Breast epithelium (tissue), 4 donors: ENCODE data around the gene MUSTN1. TPM values are rescaled to one million over a fixed set of nuclear protein-coding genes. Genes with fewer than 3 reads are reported as not detected.

ENCODE experiments used
- DNase-seq, 2 donors: peaks; one replicate each; pipeline ENCODE4 v3.0.0-alpha.2; 2019; ENCODE audit warnings: low spot score in 2 of 2
- H3K27ac ChIP-seq, 2 donors: fragments of 200-600 bp; sonication (generic) in 1 of 2; one replicate each; pipeline ENCODE4 v1.5.1; 2016 to 2019; ENCODE audit warnings: mild to moderate bottlenecking in 1 of 2
- H3K27me3 ChIP-seq, 2 donors: fragments of 200-600 bp; sonication (generic) in 1 of 2; one replicate each; pipeline versions ENCODE4 v1.5.1 to v1.6.0; 2017 to 2019; ENCODE audit warnings: control low read depth in 1 of 2, mild to moderate bottlenecking in 1 of 2
- H3K36me3 ChIP-seq: fragments of 200-600 bp; one replicate; pipeline ENCODE4 v1.5.1; 2019
- H3K4me1 ChIP-seq, 2 donors: fragments of 200-600 bp; sonication (generic); one replicate each; pipeline ENCODE4 v1.5.1; 2016 to 2019; ENCODE audit warnings: control low read depth in 1 of 2
- H3K4me3 ChIP-seq, 3 donors: fragments of 200-600 bp; sonication (generic); 1 replicate in 2 of 3; 2 replicates in 1 of 3; pipeline ENCODE4 v1.5.1; 2016 to 2019; ENCODE audit warnings: mild to moderate bottlenecking in 3 of 3, moderate library complexity in 2 of 3
- H3K9me3 ChIP-seq, 2 donors: fragments of 200-600 bp; sonication (generic) in 1 of 2; one replicate each; pipeline ENCODE4 v1.5.1; 2016 to 2019; ENCODE audit warnings: control low read depth in 1 of 2
- POLR2A ChIP-seq: fragments of 450-650 bp; IDR thresholded peaks from one replicate; pipeline ENCODE4 v1.6.1; 2016; ENCODE audit warnings: antibody characterized with exemption, mild to moderate bottlenecking, moderate library complexity
- POLR2AphosphoS5 ChIP-seq, 3 donors: sonication (generic); formaldehyde crosslinking; IDR thresholded peaks; one replicate each; pipeline ENCODE4 v1.6.1; 2017; ENCODE audit warnings: antibody characterized with exemption in 3 of 3
- intact Hi-C: fragments of 100-400 bp; cut with DNase I; formaldehyde crosslinking; loops from one replicate; pipeline ENCODE4 v1.15.1; 2023; ENCODE audit warnings: low total_unique reads
- total RNA-seq, 3 donors: library from RNA; depleted of rRNA; stranded (reverse); fragments of >200 nt; gene quantifications; one replicate each; pipeline ENCODE4 v1.1.0, GENCODE V29; 2016
- TF ChIP-seq, protein P1 (sequence below), 3 donors: fragments of 450-650 bp; IDR thresholded peaks; one replicate each; pipeline ENCODE4 v1.5.1; 2016 to 2017; ENCODE audit warnings: antibody characterized with exemption in 3 of 3, mild to moderate bottlenecking in 3 of 3, moderate library complexity in 3 of 3

The MUSTN1 gene
- total RNA-seq, 3 donors from 2014 or later, result 5.9 to 13.0 (median 6.9) TPM

DNA sequence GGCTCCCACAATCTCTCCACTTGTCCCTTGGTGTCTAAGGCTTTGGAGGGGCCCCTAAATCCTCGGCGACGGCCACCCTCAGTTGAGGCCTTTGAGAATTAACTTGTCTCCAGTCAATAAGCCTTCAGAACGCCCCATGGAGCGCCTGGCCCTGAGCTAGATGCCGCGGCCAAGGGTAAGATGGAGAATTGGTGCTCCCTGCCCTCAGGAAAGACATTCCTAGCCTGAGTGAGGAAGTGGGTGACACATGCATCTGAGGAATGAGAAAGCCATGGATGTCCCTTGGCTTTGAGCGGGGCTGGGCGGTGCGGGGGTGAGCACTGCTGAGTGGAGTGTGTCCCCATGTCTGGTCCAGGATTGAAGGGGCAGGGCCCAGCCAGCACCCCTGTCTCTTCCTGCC lies 17.6 kb downstream of the MUSTN1 start:
- intact Hi-C loops, result no loop called here
- Histone ChIP-seq H3K36me3 (no peaks in the 10 kb centered on the region), H3K9me3 (no peaks in the 10 kb centered on the region), H3K4me3 (no peak overlapping the region), H3K4me1 (no peaks in the 10 kb centered on the region), H3K27me3 (no peaks in the 10 kb centered on the region), H3K27ac (no peak overlapping the region)
- TF ChIP-seq, protein P1, sequence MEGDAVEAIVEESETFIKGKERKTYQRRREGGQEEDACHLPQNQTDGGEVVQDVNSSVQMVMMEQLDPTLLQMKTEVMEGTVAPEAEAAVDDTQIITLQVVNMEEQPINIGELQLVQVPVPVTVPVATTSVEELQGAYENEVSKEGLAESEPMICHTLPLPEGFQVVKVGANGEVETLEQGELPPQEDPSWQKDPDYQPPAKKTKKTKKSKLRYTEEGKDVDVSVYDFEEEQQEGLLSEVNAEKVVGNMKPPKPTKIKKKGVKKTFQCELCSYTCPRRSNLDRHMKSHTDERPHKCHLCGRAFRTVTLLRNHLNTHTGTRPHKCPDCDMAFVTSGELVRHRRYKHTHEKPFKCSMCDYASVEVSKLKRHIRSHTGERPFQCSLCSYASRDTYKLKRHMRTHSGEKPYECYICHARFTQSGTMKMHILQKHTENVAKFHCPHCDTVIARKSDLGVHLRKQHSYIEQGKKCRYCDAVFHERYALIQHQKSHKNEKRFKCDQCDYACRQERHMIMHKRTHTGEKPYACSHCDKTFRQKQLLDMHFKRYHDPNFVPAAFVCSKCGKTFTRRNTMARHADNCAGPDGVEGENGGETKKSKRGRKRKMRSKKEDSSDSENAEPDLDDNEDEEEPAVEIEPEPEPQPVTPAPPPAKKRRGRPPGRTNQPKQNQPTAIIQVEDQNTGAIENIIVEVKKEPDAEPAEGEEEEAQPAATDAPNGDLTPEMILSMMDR (IDR thresholded peaks at IDR 0.05), result no peak
- TF ChIP-seq POLR2A (no peak), POLR2AphosphoS5 (IDR thresholded peaks at IDR 0.05) (no peak)
- no peak for DNase-seq

DNA sequence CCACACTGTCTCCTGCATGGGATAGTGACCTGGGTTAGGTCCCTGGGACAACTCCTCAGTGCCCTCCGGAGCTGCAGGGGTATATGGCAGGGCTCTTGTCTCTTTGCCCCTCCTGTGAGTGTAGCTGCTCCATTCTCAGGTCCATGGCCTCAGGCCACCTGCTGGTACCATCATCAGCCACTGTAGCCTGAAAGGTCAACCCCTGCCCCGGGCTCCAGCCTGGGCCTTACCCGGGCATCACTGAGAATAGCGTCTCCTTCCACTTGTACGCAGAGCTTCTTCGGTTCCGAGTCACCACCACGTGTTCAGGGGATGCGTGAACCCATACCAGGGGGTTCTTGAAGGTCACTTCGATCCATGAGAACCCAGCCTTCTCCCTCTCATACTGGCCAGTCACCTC lies 18.2 kb downstream of the MUSTN1 start:
- Histone ChIP-seq H3K4me3 (no peak overlapping the region), H3K27ac (no peak overlapping the region), H3K9me3 (no peaks in the 10 kb centered on the region), H3K27me3 (no peaks in the 10 kb centered on the region), H3K4me1 (no peaks in the 10 kb centered on the region), H3K36me3 (no peaks in the 10 kb centered on the region)
- TF ChIP-seq POLR2AphosphoS5 (IDR thresholded peaks at IDR 0.05) (no peak), POLR2A (no peak)
- TF ChIP-seq, protein P1 (IDR thresholded peaks at IDR 0.05), result no peak
- intact Hi-C loops, result no loop called here
- no peak for DNase-seq

DNA sequence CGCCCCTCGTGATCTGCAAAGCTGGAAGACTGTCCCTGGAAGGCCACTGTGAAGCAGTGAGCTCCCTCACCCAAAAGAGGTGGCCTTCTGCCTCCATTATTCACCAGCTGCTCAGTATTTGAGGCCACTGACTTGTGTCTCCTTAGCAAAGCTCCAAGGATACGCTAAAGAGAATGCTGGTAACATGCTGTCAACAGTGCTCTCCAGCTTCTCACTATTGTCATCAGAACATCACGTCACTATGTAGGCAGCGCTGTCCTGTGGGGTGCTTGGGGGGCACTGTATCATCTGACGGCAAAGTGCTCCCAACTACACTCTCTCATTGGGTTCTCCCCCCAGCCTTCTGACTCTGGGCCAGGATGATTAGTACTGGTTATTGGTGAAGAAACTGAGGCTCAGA lies 18.6 kb downstream of the MUSTN1 start:
- no peaks in the 10 kb centered on the region for H3K36me3 ChIP-seq
- TF ChIP-seq POLR2A (no peak), POLR2AphosphoS5 (IDR thresholded peaks at IDR 0.05) (no peak)
- TF ChIP-seq, protein P1 (IDR thresholded peaks at IDR 0.05), result no peak
- H3K9me3 ChIP-seq, result no peaks in the 10 kb centered on the region
- no peak for DNase-seq
- no peaks in the 10 kb centered on the region for H3K4me1 ChIP-seq
- H3K4me3 ChIP-seq, result no peak overlapping the region
- intact Hi-C loops, result no loop called here
- no peaks in the 10 kb centered on the region for H3K27me3 ChIP-seq
- no peak overlapping the region for H3K27ac ChIP-seq

DNA sequence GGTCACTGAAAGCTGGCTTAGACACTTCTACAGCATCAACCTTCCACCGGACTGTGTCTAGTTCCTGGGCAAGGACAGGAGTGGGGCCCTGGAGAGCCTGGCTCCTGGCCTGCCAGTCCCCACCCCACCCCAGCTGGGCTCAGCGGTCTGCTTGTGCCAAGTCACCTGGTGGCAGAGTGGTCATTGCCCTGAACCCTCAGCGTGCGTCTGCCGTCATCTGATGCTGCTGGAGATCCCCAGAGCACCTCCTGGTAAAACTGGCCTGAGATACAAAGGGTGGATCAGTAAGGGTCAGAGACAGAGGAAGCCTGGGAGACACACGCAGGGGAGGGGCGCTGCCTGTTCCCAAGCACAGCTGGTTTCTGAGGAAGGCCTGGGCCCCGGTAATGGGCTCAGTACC lies 21.0 kb downstream of the MUSTN1 start:
- H3K27me3 ChIP-seq, result no peaks in the 10 kb centered on the region
- no peaks in the 10 kb centered on the region for H3K9me3 ChIP-seq
- H3K36me3 ChIP-seq, result no peaks in the 10 kb centered on the region
- TF ChIP-seq, protein P1 (IDR thresholded peaks at IDR 0.05), result no peak
- H3K4me1 ChIP-seq, result no peaks in the 10 kb centered on the region
- no peak overlapping the region for H3K27ac ChIP-seq
- intact Hi-C loops, result no loop called here
- no peak overlapping the region for H3K4me3 ChIP-seq
- DNase-seq, result no peak

DNA sequence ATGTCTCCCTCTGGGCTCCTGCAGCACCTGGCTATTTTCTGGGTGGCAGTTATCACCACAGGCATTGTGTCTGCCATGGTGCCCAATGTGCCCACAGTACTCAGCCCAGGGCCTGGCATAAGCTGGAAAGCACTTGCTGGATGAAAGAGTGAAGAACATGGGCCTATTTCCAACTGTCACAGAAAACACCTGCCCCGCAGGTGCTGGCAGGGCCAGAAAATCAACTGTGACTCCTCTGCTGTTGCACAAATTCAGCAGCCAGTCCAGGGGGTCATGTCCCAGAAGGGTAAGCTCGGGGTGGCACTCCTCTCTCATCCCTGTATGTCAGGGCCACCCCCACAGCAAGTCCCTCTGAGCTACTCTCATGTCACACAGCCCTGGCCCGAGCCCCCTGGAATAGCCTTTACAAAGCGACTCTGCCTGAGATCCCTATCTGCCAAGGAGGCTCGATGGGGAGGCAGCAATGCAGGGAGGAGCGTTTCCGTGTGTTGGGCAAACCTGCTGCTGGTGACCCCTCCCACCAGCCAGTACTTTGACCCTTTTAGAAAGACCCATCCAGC lies 23.3 kb downstream of the MUSTN1 start:
- H3K4me3 ChIP-seq, result no peak overlapping the region
- TF ChIP-seq, protein P1 (IDR thresholded peaks at IDR 0.05), result no peak
- TF ChIP-seq POLR2AphosphoS5 (IDR thresholded peaks at IDR 0.05) (no peak), POLR2A (no peak)
- H3K27me3 ChIP-seq, result no peaks in the 10 kb centered on the region
- DNase-seq, result no peak
- no peak overlapping the region for H3K27ac ChIP-seq
- no peaks in the 10 kb centered on the region for H3K9me3 ChIP-seq
- H3K4me1 ChIP-seq, result no peaks in the 10 kb centered on the region
- no peaks in the 10 kb centered on the region for H3K36me3 ChIP-seq
- intact Hi-C loops, result no loop called here
